Islet of Langerhans (tissue), 1 donor: ENCODE results near the gene GGNBP2.
"Not testable (repeated sequence)": the region's sequence is repeated elsewhere in the genome, so short reads cannot be mapped to it uniquely, and the experiment has no call there.

Experiments
- FAIRE-seq: peaks from one replicate; lab custom pipeline; 2011; peaks lifted over from hg19 to GRCh38; lab: Jason Lieb, UNC

The GGNBP2 gene

GRCh38 chr17:36544307-36545076 is at the start of gene GGNBP2:
TSS of gene GGNBP2 (plus strand) at chr17:36544919. CDS start at chr17:36545725, 806 bp downstream.
- FAIRE-seq, result no peak

GRCh38 chr17:36495076-36495578 is 49.6 kb upstream of the GGNBP2 start:
- FAIRE-seq, result no peak

- FAIRE-seq, result no peak
Measured at GRCh38 chr17:36496018-36496789, 48.5 kb upstream of the GGNBP2 start.

- no peak for FAIRE-seq
Measured at GRCh38 chr17:36498155-36498554, 46.6 kb upstream of the GGNBP2 start.

- FAIRE-seq, result no peak
Measured at GRCh38 chr17:36498560-36499300, 46.0 kb upstream of the GGNBP2 start.

GRCh38 chr17:36500745-36501225 is 43.9 kb upstream of the GGNBP2 start:
- no peak for FAIRE-seq

- no peak for FAIRE-seq
Measured at GRCh38 chr17:36501351-36501750, 43.4 kb upstream of the GGNBP2 start.

- FAIRE-seq, result no peak
Measured at GRCh38 chr17:36501963-36502362, 42.8 kb upstream of the GGNBP2 start.

GRCh38 chr17:36503456-36504155 is 41.1 kb upstream of the GGNBP2 start:
- FAIRE-seq, result no peak

GRCh38 chr17:36504156-36504545 is 40.6 kb upstream of the GGNBP2 start:
- no peak for FAIRE-seq

- FAIRE-seq, result no peak
Measured at GRCh38 chr17:36505171-36505570, 39.5 kb upstream of the GGNBP2 start.

GRCh38 chr17:36506249-36506826 is 38.4 kb upstream of the GGNBP2 start:
- no peak for FAIRE-seq

- no peak for FAIRE-seq
Measured at GRCh38 chr17:36506831-36507230, 37.9 kb upstream of the GGNBP2 start.

- no peak for FAIRE-seq
Measured at GRCh38 chr17:36507266-36507665, 37.5 kb upstream of the GGNBP2 start.

- not testable (repeated sequence) for FAIRE-seq
Measured at GRCh38 chr17:36508439-36508838, 36.3 kb upstream of the GGNBP2 start.

GRCh38 chr17:36509272-36509985 is 35.3 kb upstream of the GGNBP2 start:
- FAIRE-seq, result no peak

- no peak for FAIRE-seq
Measured at GRCh38 chr17:36510636-36511035, 34.1 kb upstream of the GGNBP2 start.

GRCh38 chr17:36511216-36511615 is 33.5 kb upstream of the GGNBP2 start:
- FAIRE-seq, result no peak

GRCh38 chr17:36512641-36513040 is 32.1 kb upstream of the GGNBP2 start:
- no peak for FAIRE-seq

GRCh38 chr17:36514856-36515255 is 29.9 kb upstream of the GGNBP2 start:
- no peak for FAIRE-seq

GRCh38 chr17:36515837-36516236 is 28.9 kb upstream of the GGNBP2 start:
- FAIRE-seq, result no peak
